GM19025 (cell line): ENCODE results near the gene PPP6R1.

ENCODE experiments used
- ATAC-seq: cut with Tn5 transposase; IDR thresholded peaks from one replicate; pipeline ENCODE4 v1.9.1; 2021; ENCODE audit warnings: mild to moderate bottlenecking, low read depth, moderate library complexity; ENCODE audit not compliant: unreplicated experiment

Gene PPP6R1

GRCh38 chr19:55258828-55259539 is at the start of gene PPP6R1:
PPP6R1 (minus strand) TSS chr19:55259017; CDS start chr19:55247103, 11,914 bp downstream.
- ATAC-seq = peak; percentile 69

GRCh38 chr19:55308281-55308680 is 49.5 kb upstream of the PPP6R1 start:
- ATAC-seq = no peak

GRCh38 chr19:55306712-55307111 is 47.9 kb upstream of the PPP6R1 start:
- no peak for ATAC-seq

- no peak for ATAC-seq
Measured at GRCh38 chr19:55305983-55306562, 47.3 kb upstream of the PPP6R1 start.

GRCh38 chr19:55305491-55305890 is 46.7 kb upstream of the PPP6R1 start:
- no peak for ATAC-seq

GRCh38 chr19:55304980-55305379 is 46.2 kb upstream of the PPP6R1 start:
- ATAC-seq = no peak

- ATAC-seq = no peak
Measured at GRCh38 chr19:55304279-55304978, 45.6 kb upstream of the PPP6R1 start.

GRCh38 chr19:55303477-55303876 is 44.7 kb upstream of the PPP6R1 start:
- ATAC-seq = no peak

GRCh38 chr19:55302318-55302703 is 43.5 kb upstream of the PPP6R1 start:
- ATAC-seq = no peak

GRCh38 chr19:55301459-55302317 is 42.9 kb upstream of the PPP6R1 start:
- ATAC-seq = no peak

GRCh38 chr19:55300886-55301458 is 42.2 kb upstream of the PPP6R1 start:
- ATAC-seq = no peak

GRCh38 chr19:55299991-55300390 is 41.2 kb upstream of the PPP6R1 start:
- no peak for ATAC-seq

- ATAC-seq = no peak
Measured at GRCh38 chr19:55297267-55297666, 38.5 kb upstream of the PPP6R1 start.

GRCh38 chr19:55289117-55289796 is 30.4 kb upstream of the PPP6R1 start:
- ATAC-seq = no peak

- no peak for ATAC-seq
Measured at GRCh38 chr19:55287361-55288079, 28.7 kb upstream of the PPP6R1 start.

- ATAC-seq = no peak
Measured at GRCh38 chr19:55285229-55285890, 26.5 kb upstream of the PPP6R1 start.

GRCh38 chr19:55284405-55285058 is 25.7 kb upstream of the PPP6R1 start:
- ATAC-seq = no peak
